Endodermal cell (in vitro differentiated cells): ENCODE results near the gene NRXN3. TPM values are rescaled to one million over a fixed set of nuclear protein-coding genes. Genes with fewer than 3 reads are reported as not detected.

Experiments
- DNase-seq: peaks from one replicate; pipeline ENCODE4 v3.0.0-alpha.2; 2017
- H3K27ac ChIP-seq: 2 replicates; pipeline ENCODE4 v1.5.1; 2013; ENCODE audit warnings: mild to moderate bottlenecking, low read depth, low read length, moderate library complexity
- H3K27me3 ChIP-seq: 2 replicates; pipeline ENCODE4 v1.6.1; 2013; ENCODE audit warnings: mild to moderate bottlenecking, low read length, moderate library complexity; ENCODE audit not compliant: insufficient read depth, control insufficient read depth, poor library complexity, severe bottlenecking
- H3K36me3 ChIP-seq: 2 replicates; pipeline ENCODE4 v1.7.0; 2013; ENCODE audit warnings: mild to moderate bottlenecking, low read length, moderate library complexity; ENCODE audit not compliant: control insufficient read depth, insufficient read depth
- H3K4me1 ChIP-seq: one replicate; pipeline ENCODE4 v1.7.0; 2013; ENCODE audit warnings: low read length; ENCODE audit not compliant: control insufficient read depth, insufficient read depth
- H3K4me3 ChIP-seq: 2 replicates; pipeline ENCODE4 v1.5.1; 2013; ENCODE audit warnings: mild to moderate bottlenecking, low read length, moderate library complexity
- H3K9ac ChIP-seq: 2 replicates; pipeline ENCODE4 v1.6.1; 2013; ENCODE audit warnings: mild to moderate bottlenecking, low read length, moderate library complexity; ENCODE audit not compliant: poor library complexity, severe bottlenecking; ENCODE audit errors: extremely low read depth
- H3K9me3 ChIP-seq: 2 replicates; pipeline ENCODE4 v1.6.1; 2013; ENCODE audit warnings: mild to moderate bottlenecking, low read length, moderate library complexity; ENCODE audit not compliant: control insufficient read depth
- H3K27ac Mint-ChIP-seq: 2 replicates; pipeline ENCODE4 v1.8.0; 2020; ENCODE audit warnings: mixed read lengths
- H3K27me3 Mint-ChIP-seq: 2 replicates; pipeline ENCODE4 v1.8.0; 2021; ENCODE audit warnings: mild to moderate bottlenecking, mixed read lengths; ENCODE audit not compliant: insufficient read depth
- H3K36me3 Mint-ChIP-seq: 2 replicates; pipeline ENCODE4 v1.8.0; 2020; ENCODE audit warnings: low read depth, mixed read lengths
- H3K4me1 Mint-ChIP-seq: 2 replicates; pipeline ENCODE4 v1.8.0; 2020; ENCODE audit warnings: mixed read lengths
- H3K4me3 Mint-ChIP-seq: 2 replicates; pipeline ENCODE4 v1.8.0; 2020; ENCODE audit warnings: mild to moderate bottlenecking, moderate library complexity, mixed read lengths
- H3K9me3 Mint-ChIP-seq: 2 replicates; pipeline ENCODE4 v1.8.0; 2020; ENCODE audit warnings: mild to moderate bottlenecking, mixed read lengths
- CTCF ChIP-seq: fragments of 200-600 bp; sonication (generic); conservative IDR thresholded peaks from 2 replicates; pipeline ENCODE4 v1.5.0; 2021; ENCODE audit warnings: antibody characterized with exemption, mild to moderate bottlenecking
- WGBS, 2 experiments: methylation state at CpG; one replicate each; pipeline versions ENCODE4 v1.1.5 to v1.1.7; 2013; ENCODE audit warnings: missing lambda C conversion rate in 2 of 2, mixed read lengths in 1 of 2; ENCODE audit not compliant: insufficient coverage in 1 of 2, insufficient read length in 1 of 2; 5-methylcytosine and 5-hydroxymethylcytosine counted together
- total RNA-seq, 2 donors: library from RNA; stranded (reverse); fragmentation: NEBNext Ultra II Directional in 1 of 2; extraction: Animal tissue kit (Norgen Biotek cat#: 25700) in 1 of 2; gene quantifications; 2 replicates in 1 of 2; 3 replicates in 1 of 2; pipeline ENCODE4 v1.2.1, GENCODE V29; 2021

The NRXN3 gene
- total RNA-seq, 2 donors from 2014 or later, result 20.9 to 21.4 TPM

GRCh38 chr14:78424311-78424710 lies 254.1 kb downstream of the NRXN3 start:
- WGBS, 2 experiments, result 100% methylated on average over 1 of the region's 1 CpG
- H3K4me3 ChIP-seq, result no peak overlapping the region
- no peaks in the 10 kb centered on the region for H3K4me1 ChIP-seq
- H3K27ac ChIP-seq, result no peak overlapping the region
- no peak overlapping the region for H3K9ac ChIP-seq
- no peaks in the 10 kb centered on the region for H3K9me3 ChIP-seq
- no peak overlapping the region for H3K4me3 Mint-ChIP-seq
- no peak overlapping the region for H3K27ac Mint-ChIP-seq
- no peaks in the 10 kb centered on the region for H3K27me3 ChIP-seq
- no peaks in the 10 kb centered on the region for H3K36me3 ChIP-seq
- no peak for TF ChIP-seq CTCF
- no peaks in the 10 kb centered on the region for H3K9me3 Mint-ChIP-seq
- H3K27me3 Mint-ChIP-seq, result no peaks in the 10 kb centered on the region
- H3K4me1 Mint-ChIP-seq, result no peaks in the 10 kb centered on the region
- no peak for DNase-seq
- no peaks in the 10 kb centered on the region for H3K36me3 Mint-ChIP-seq

GRCh38 chr14:78425330-78425729 lies 255.2 kb downstream of the NRXN3 start:
- no peak overlapping the region for H3K4me3 Mint-ChIP-seq
- H3K9me3 Mint-ChIP-seq, result no peaks in the 10 kb centered on the region
- no peaks in the 10 kb centered on the region for H3K36me3 Mint-ChIP-seq
- no peaks in the 10 kb centered on the region for H3K27me3 ChIP-seq
- DNase-seq, result no peak
- no peaks in the 10 kb centered on the region for H3K4me1 Mint-ChIP-seq
- no peak overlapping the region for H3K27ac ChIP-seq
- H3K36me3 ChIP-seq, result no peaks in the 10 kb centered on the region
- 58% methylated on average over 2 of the region's 2 CpGs; no CpG with 5 or more reads in 1 of the 2 experiments for WGBS, 2 experiments
- TF ChIP-seq CTCF, result no peak
- H3K27ac Mint-ChIP-seq, result no peak overlapping the region
- no peak overlapping the region for H3K9ac ChIP-seq
- H3K9me3 ChIP-seq, result no peaks in the 10 kb centered on the region
- no peak overlapping the region for H3K4me3 ChIP-seq
- no peaks in the 10 kb centered on the region for H3K27me3 Mint-ChIP-seq
- no peaks in the 10 kb centered on the region for H3K4me1 ChIP-seq

- Histone ChIP-seq H3K4me3 (no peak overlapping the region), H3K27ac (no peak overlapping the region), H3K9ac (no peak overlapping the region), H3K9me3 (no peaks in the 10 kb centered on the region), H3K36me3 (no peaks in the 10 kb centered on the region), H3K27me3 (no peaks in the 10 kb centered on the region), H3K4me1 (no peaks in the 10 kb centered on the region)
- no peak for DNase-seq
- Mint-ChIP-seq H3K27ac (no peak overlapping the region), H3K36me3 (no peaks in the 10 kb centered on the region), H3K9me3 (no peaks in the 10 kb centered on the region), H3K4me1 (no peaks in the 10 kb centered on the region), H3K27me3 (no peaks in the 10 kb centered on the region), H3K4me3 (no peak overlapping the region)
- WGBS, 2 experiments, result 82 to 92% methylated on average over 4 of the region's 4 CpGs
- no peak for TF ChIP-seq CTCF
These were observed 255.6 kb downstream of the NRXN3 start for GRCh38 chr14:78425782-78426181.
